ENCODE data around the gene SLC25A21. TPM values are rescaled to one million over a fixed set of nuclear protein-coding genes. Genes with fewer than 3 reads are reported as not detected.

The SLC25A21 gene
- 1.1 and 1.4 TPM in 2 replicates for total RNA-seq (2022)
- Bru-seq, nascent RNA, result percentile 41 among the genes with signal in this experiment
- percentile 33 among the genes with signal in this experiment for BruChase-seq, experiment 1, labeled RNA remaining after a 6-hour chase
- percentile 43 among the genes with signal in this experiment for BruChase-seq, experiment 2, labeled RNA remaining after a 2-hour chase
- long read RNA-seq, partial matches to known transcripts, result 4 of 4 reads
- long read RNA-seq, other reads (novel, unspliced or antisense), result 0 of 4 reads

GRCh38 chr14:37172024-37172869, at the start of gene SLC25A21:
Gene SLC25A21, minus strand, starts transcription at chr14:37172606.
- Mint-ChIP-seq H3K4me1 (ENCODE audit: insufficient read depth, unreplicated experiment) (peaks cover 5% of the 10 kb centered on the region), H3K9me3 (ENCODE audit: unreplicated experiment) (no peaks in the 10 kb centered on the region), H3K36me3 (ENCODE audit: insufficient read depth, unreplicated experiment) (no peaks in the 10 kb centered on the region), H3K27ac (ENCODE audit: low read depth, unreplicated experiment) (peak within 1 kb of the TSS; percentile 95), H3K27me3 (ENCODE audit: insufficient read depth, unreplicated experiment) (no peaks in the 10 kb centered on the region), H3K4me3 (ENCODE audit: unreplicated experiment) (peak within 1 kb of the TSS; percentile 90)
- ChIA-PET POLR2A (interaction anchor here (0.6 to 2.3 kb wide), 21 partner anchors 10 to 955 kb away, joined by 3 to 44 read pairs (median 4); partner anchors contain the start of genes MBIP, MIPOL1 and PAX9), CTCF (interaction anchor here (0.5 to 1.3 kb wide), 9 partner anchors 13 to 1734 kb away, joined by 3 to 6 read pairs (median 3); no protein-coding TSS in a partner anchor)
- TF ChIP-seq CTCF (IDR thresholded peaks at IDR 0.05; ENCODE audit: unreplicated experiment), result peak; percentile 11
- DNase-seq (ENCODE audit: unreplicated experiment), result peak; percentile 85
- BruUV-seq (replicated peaks), result TSS peak; percentile 64
- intact Hi-C loops (cut with micrococcal nuclease), result loop anchor here (1.0 kb wide), 2 partner anchors 26 to 61 kb away; no protein-coding TSS in a partner anchor

GRCh38 chr14:37221073-37221472, 48.7 kb upstream of the SLC25A21 start:
- H3K4me1 Mint-ChIP-seq (ENCODE audit: insufficient read depth, unreplicated experiment), result peaks cover 5% of the 10 kb centered on the region
- peaks cover 13% of the 10 kb centered on the region for H3K9me3 Mint-ChIP-seq (ENCODE audit: unreplicated experiment)
- BruUV-seq (replicated peaks), result no TSS peak
- H3K4me3 Mint-ChIP-seq (ENCODE audit: unreplicated experiment), result no peak overlapping the region
- POLR2A ChIA-PET, result no interaction called here
- intact Hi-C loops (cut with micrococcal nuclease), result no loop called here
- CTCF ChIA-PET, result interaction anchor here (0.7 to 3.6 kb wide), 6 partner anchors 8 to 54 kb away, joined by 3 to 21 read pairs (median 4); no protein-coding TSS in a partner anchor
- H3K27me3 Mint-ChIP-seq (ENCODE audit: insufficient read depth, unreplicated experiment), result no peaks in the 10 kb centered on the region
- H3K27ac Mint-ChIP-seq (ENCODE audit: low read depth, unreplicated experiment), result no peak overlapping the region
- H3K36me3 Mint-ChIP-seq (ENCODE audit: insufficient read depth, unreplicated experiment), result no peaks in the 10 kb centered on the region
- DNase-seq (ENCODE audit: unreplicated experiment), result no peak
- no peak for TF ChIP-seq CTCF (IDR thresholded peaks at IDR 0.05; ENCODE audit: unreplicated experiment)

- no peaks in the 10 kb centered on the region for H3K27me3 Mint-ChIP-seq (ENCODE audit: insufficient read depth, unreplicated experiment)
- no peaks in the 10 kb centered on the region for H3K4me1 Mint-ChIP-seq (ENCODE audit: insufficient read depth, unreplicated experiment)
- ChIA-PET POLR2A (no interaction called here), CTCF (interaction anchor here (1.7 kb wide), 1 partner anchor 17 kb away, joined by 6 read pairs; no protein-coding TSS in a partner anchor)
- no peak overlapping the region for H3K4me3 Mint-ChIP-seq (ENCODE audit: unreplicated experiment)
- no peaks in the 10 kb centered on the region for H3K9me3 Mint-ChIP-seq (ENCODE audit: unreplicated experiment)
- no peaks in the 10 kb centered on the region for H3K36me3 Mint-ChIP-seq (ENCODE audit: insufficient read depth, unreplicated experiment)
- intact Hi-C loops (cut with micrococcal nuclease), result no loop called here
- no peak for TF ChIP-seq CTCF (IDR thresholded peaks at IDR 0.05; ENCODE audit: unreplicated experiment)
- DNase-seq (ENCODE audit: unreplicated experiment), result no peak
- H3K27ac Mint-ChIP-seq (ENCODE audit: low read depth, unreplicated experiment), result no peak overlapping the region
- no TSS peak for BruUV-seq (replicated peaks)
Measured at GRCh38 chr14:37215345-37215744, 42.9 kb upstream of the SLC25A21 start.

- Mint-ChIP-seq H3K4me3 (ENCODE audit: unreplicated experiment) (no peak overlapping the region), H3K36me3 (ENCODE audit: insufficient read depth, unreplicated experiment) (peaks cover 7% of the 10 kb centered on the region), H3K9me3 (ENCODE audit: unreplicated experiment) (no peaks in the 10 kb centered on the region), H3K27ac (ENCODE audit: low read depth, unreplicated experiment) (no peak overlapping the region), H3K27me3 (ENCODE audit: insufficient read depth, unreplicated experiment) (no peaks in the 10 kb centered on the region), H3K4me1 (ENCODE audit: insufficient read depth, unreplicated experiment) (no peaks in the 10 kb centered on the region)
- ChIA-PET POLR2A (interaction anchor here (0.5 to 0.7 kb wide), 3 partner anchors 45 to 403 kb away, joined by 3 read pairs; no protein-coding TSS in a partner anchor), CTCF (interaction anchor here (0.6 to 14.3 kb wide), 2 partner anchors 18 to 19 kb away, joined by 4 to 116 read pairs; no protein-coding TSS in a partner anchor)
- intact Hi-C loops (cut with micrococcal nuclease), result no loop called here
- DNase-seq (ENCODE audit: unreplicated experiment), result no peak
- TF ChIP-seq CTCF (IDR thresholded peaks at IDR 0.05; ENCODE audit: unreplicated experiment), result no peak
- no TSS peak for BruUV-seq (replicated peaks)
Measured at GRCh38 chr14:37213016-37213415, 40.6 kb upstream of the SLC25A21 start.

Data from MCF 10A (cell line).